ENCODE data around the gene MESP2. TPM values are rescaled to one million over a fixed set of nuclear protein-coding genes. Genes with fewer than 3 reads are reported as not detected.

Gene MESP2
- polyA plus RNA-seq, 3 donors, result 0.67 TPM; not detected in 2

GRCh38 chr15:89812847-89813320 lies 36.8 kb downstream of the MESP2 start:
- Histone ChIP-seq H3K4me2 (replicated peaks; ENCODE audit: extremely low read depth, low read length, poor library complexity, severe bottlenecking) (peak overlapping the region; percentile 98), H4K20me1 (ENCODE audit: insufficient read depth, low read length) (peaks cover 61% of the 10 kb centered on the region), H3K79me2 (ENCODE audit: insufficient read depth, low read length) (peaks cover 64% of the 10 kb centered on the region), H3K4me1 (ENCODE audit: control insufficient read depth in 1 of 2, insufficient read depth in 2 of 2, low read length in 2 of 2) (peaks cover 31 to 38% of the 10 kb centered on the region in 2 donors), H2AFZ (ENCODE audit: insufficient read depth, low read depth, low read length, poor library complexity, severe bottlenecking) (no peak overlapping the region), H3K27ac (ENCODE audit: low read depth in 1 of 2, low read length in 2 of 2) (peak overlapping the region; percentile 41 to 98), H3K9ac (ENCODE audit: insufficient read depth, low read length, poor library complexity, severe bottlenecking) (peak overlapping the region; percentile 99), H3K9me3 (replicated peaks in 1 of 2; ENCODE audit: control insufficient read depth in 1 of 2, insufficient read depth in 1 of 2, low read length in 2 of 2) (no peaks in the 10 kb centered on the region), H3K4me3 (replicated peaks in 1 of 3; ENCODE audit: low read depth in 2 of 3, low read length in 3 of 3) (peak overlapping the region; percentile 77 to 98 (median 85)), H3K27me3 (ENCODE audit: control insufficient read depth in 2 of 2, insufficient read depth in 2 of 2, low read length in 2 of 2) (no peaks in the 10 kb centered on the region), H3K36me3 (replicated peaks in 1 of 2; ENCODE audit: control insufficient read depth in 1 of 2, insufficient read depth in 2 of 2, low read length in 2 of 2) (peaks cover 16 to 29% of the 10 kb centered on the region in 2 donors)
- Mint-ChIP-seq H3K4me1 (peaks cover 41% of the 10 kb centered on the region), H3K27ac (peak overlapping the region in 6 of 7 donors; percentile 75 to 96 (median 86)), H3K4me3 (peak overlapping the region; percentile 91 to 93), H3K27me3 (ENCODE audit: low read depth in 3 of 3) (peaks cover 2 to 24% (median 13%) of the 10 kb centered on the region in 3 donors), H3K9me3 (peaks cover 2 to 16% (median 5%) of the 10 kb centered on the region in 7 donors), H3K36me3 (peaks cover 38 to 41% of the 10 kb centered on the region in 2 donors)
- 97% methylated on average over 5 of the region's 7 CpGs for WGBS (ENCODE audit: insufficient coverage)
- TF ChIP-seq CTCF (IDR thresholded peaks at IDR 0.05), result no peak
- intact Hi-C loops (cut with micrococcal nuclease), result loop anchor here (5.0 kb wide), 5 partner anchors 34 to 259 kb away; no protein-coding TSS in a partner anchor
- DNase-seq, result no peak

GRCh38 chr15:89813381-89814111 lies 37.4 kb downstream of the MESP2 start:
- TF ChIP-seq CTCF (IDR thresholded peaks at IDR 0.05), result no peak
- intact Hi-C loops (cut with micrococcal nuclease), result loop anchor here (5.0 kb wide), 5 partner anchors 34 to 259 kb away; no protein-coding TSS in a partner anchor
- Mint-ChIP-seq H3K4me1 (peaks cover 36% of the 10 kb centered on the region), H3K9me3 (peaks cover 2 to 16% (median 5%) of the 10 kb centered on the region in 7 donors), H3K36me3 (peaks cover 32 to 34% of the 10 kb centered on the region in 2 donors), H3K4me3 (peak overlapping the region; percentile 91 to 93), H3K27ac (peak overlapping the region; percentile 86 to 96 (median 90)), H3K27me3 (ENCODE audit: low read depth in 3 of 3) (peaks cover under 1 to 24% (median 13%) of the 10 kb centered on the region in 3 donors)
- Histone ChIP-seq H3K79me2 (ENCODE audit: insufficient read depth, low read length) (peaks cover 57% of the 10 kb centered on the region), H3K9ac (ENCODE audit: insufficient read depth, low read length, poor library complexity, severe bottlenecking) (peak overlapping the region; percentile 99), H3K9me3 (replicated peaks in 1 of 2; ENCODE audit: control insufficient read depth in 1 of 2, insufficient read depth in 1 of 2, low read length in 2 of 2) (no peaks in the 10 kb centered on the region), H3K4me2 (replicated peaks; ENCODE audit: extremely low read depth, low read length, poor library complexity, severe bottlenecking) (peak overlapping the region; percentile 98), H3K27ac (ENCODE audit: low read depth in 1 of 2, low read length in 2 of 2) (peak overlapping the region; percentile 80 to 98), H3K36me3 (replicated peaks in 1 of 2; ENCODE audit: control insufficient read depth in 1 of 2, insufficient read depth in 2 of 2, low read length in 2 of 2) (peaks cover 12 to 23% of the 10 kb centered on the region in 2 donors), H3K4me3 (replicated peaks in 1 of 3; ENCODE audit: low read depth in 2 of 3, low read length in 3 of 3) (peak overlapping the region; percentile 77 to 98 (median 85)), H4K20me1 (ENCODE audit: insufficient read depth, low read length) (peaks cover 55% of the 10 kb centered on the region), H2AFZ (ENCODE audit: insufficient read depth, low read depth, low read length, poor library complexity, severe bottlenecking) (no peak overlapping the region), H3K4me1 (ENCODE audit: control insufficient read depth in 1 of 2, insufficient read depth in 2 of 2, low read length in 2 of 2) (peaks cover 31 to 38% of the 10 kb centered on the region in 2 donors), H3K27me3 (ENCODE audit: control insufficient read depth in 2 of 2, insufficient read depth in 2 of 2, low read length in 2 of 2) (no peaks in the 10 kb centered on the region)
- DNase-seq, result no peak
- 60% methylated on average over 3 of the region's 13 CpGs for WGBS (ENCODE audit: insufficient coverage)
